D721Med (cell line): ENCODE measurements around the gene SVOPL.

Source experiments
- DNase-seq: peaks from one replicate; pipeline ENCODE4 v3.0.0; 2011; ENCODE audit warnings: low spot score; ENCODE audit not compliant: insufficient read length
- FAIRE-seq: peaks from 2 replicates; lab custom pipeline; 2011; peaks lifted over from hg19 to GRCh38; lab: Jason Lieb, UNC
- TF ChIP-seq, protein P1 (sequence below): IDR thresholded peaks from 2 replicates; pipeline ENCODE4 v1.5.1; 2012; ENCODE audit warnings: mild to moderate bottlenecking, control low read depth; ENCODE audit not compliant: insufficient read depth; ENCODE audit errors: missing control alignments

SVOPL gene

GRCh38 chr7:138625084-138625848 lies 75.9 kb downstream of the SVOPL start:
- no peak for DNase-seq

DNA sequence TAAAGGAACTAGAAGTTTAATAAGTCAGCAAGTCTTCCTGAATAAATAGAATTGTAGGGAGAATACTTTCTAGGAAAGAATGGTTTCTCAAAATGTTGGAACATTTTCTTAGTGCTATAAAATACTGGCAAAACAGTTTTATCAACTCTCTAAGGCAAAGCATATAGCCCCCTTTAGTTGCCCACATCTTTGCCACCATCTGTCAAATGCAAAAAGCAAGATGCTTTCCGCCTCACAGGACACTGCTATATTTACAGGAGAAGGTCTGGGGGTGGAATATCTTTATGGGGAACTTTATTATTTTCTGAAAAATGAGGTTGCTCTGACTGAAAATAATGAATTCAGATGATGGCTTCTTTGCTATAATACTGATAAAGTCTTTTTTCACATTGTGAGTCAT lies 78.3 kb downstream of the SVOPL start:
- DNase-seq, result no peak
- TF ChIP-seq, protein P1, sequence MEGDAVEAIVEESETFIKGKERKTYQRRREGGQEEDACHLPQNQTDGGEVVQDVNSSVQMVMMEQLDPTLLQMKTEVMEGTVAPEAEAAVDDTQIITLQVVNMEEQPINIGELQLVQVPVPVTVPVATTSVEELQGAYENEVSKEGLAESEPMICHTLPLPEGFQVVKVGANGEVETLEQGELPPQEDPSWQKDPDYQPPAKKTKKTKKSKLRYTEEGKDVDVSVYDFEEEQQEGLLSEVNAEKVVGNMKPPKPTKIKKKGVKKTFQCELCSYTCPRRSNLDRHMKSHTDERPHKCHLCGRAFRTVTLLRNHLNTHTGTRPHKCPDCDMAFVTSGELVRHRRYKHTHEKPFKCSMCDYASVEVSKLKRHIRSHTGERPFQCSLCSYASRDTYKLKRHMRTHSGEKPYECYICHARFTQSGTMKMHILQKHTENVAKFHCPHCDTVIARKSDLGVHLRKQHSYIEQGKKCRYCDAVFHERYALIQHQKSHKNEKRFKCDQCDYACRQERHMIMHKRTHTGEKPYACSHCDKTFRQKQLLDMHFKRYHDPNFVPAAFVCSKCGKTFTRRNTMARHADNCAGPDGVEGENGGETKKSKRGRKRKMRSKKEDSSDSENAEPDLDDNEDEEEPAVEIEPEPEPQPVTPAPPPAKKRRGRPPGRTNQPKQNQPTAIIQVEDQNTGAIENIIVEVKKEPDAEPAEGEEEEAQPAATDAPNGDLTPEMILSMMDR, result no peak
- FAIRE-seq, result no peak

More at GRCh38 chr7:138625084-138625848, 75.9 kb downstream of the SVOPL start:
- TF ChIP-seq, protein P1, result no peak
- no peak for FAIRE-seq

- FAIRE-seq, result no peak
- TF ChIP-seq, protein P1, result no peak
Observed at GRCh38 chr7:138618933-138619332, 82.2 kb downstream of the SVOPL start.

DNA sequence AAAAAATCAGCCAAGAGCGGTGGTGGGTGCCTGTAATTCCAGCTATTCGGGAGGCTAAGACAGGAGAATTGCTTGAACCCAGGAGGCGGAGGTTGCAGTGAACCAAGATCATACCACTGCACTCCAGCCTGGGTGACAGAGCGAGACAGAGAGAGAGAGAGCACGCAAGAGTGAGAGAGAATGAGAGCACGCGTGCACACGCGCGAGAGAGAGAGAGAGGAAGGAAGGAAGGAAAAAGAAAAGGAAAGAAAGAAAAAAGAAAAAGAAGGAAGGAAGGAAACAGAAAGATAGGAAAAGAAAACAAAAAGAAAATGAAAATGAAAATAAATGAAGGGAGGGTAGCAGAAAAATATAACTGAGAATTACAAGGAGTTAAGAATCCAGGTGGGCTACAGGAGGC lies 82.7 kb downstream of the SVOPL start:
- TF ChIP-seq, protein P1, result no peak

More at GRCh38 chr7:138618933-138619332, 82.2 kb downstream of the SVOPL start:
- no peak for DNase-seq

GRCh38 chr7:138616085-138616484 lies 85.1 kb downstream of the SVOPL start:
- FAIRE-seq (no peak), DNase-seq (no peak)
- TF ChIP-seq, protein P1, result no peak

More for the DNA sequence above, 82.7 kb downstream of the SVOPL start:
- FAIRE-seq, result no peak
- no peak for DNase-seq

DNA sequence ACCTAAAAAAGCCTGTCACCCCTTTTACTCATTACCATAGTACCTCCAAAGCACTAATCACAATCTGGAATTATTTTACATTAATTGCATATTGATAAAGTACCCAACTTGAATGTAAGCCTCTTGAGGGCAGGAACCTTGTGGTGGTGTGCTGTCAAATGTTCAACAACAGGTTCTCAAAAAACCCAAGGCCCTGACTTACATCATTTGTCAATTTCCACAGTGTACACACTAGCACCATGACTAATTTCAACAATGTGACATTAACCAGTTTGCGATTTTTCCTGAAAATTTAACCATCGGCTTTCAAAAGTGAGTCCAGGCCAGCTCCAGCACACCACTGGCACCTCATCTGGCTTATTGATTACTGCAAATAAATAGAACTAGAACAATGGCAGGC lies 87.5 kb downstream of the SVOPL start:
- no peak for DNase-seq
- TF ChIP-seq, protein P1, result no peak
- FAIRE-seq, result no peak

DNA sequence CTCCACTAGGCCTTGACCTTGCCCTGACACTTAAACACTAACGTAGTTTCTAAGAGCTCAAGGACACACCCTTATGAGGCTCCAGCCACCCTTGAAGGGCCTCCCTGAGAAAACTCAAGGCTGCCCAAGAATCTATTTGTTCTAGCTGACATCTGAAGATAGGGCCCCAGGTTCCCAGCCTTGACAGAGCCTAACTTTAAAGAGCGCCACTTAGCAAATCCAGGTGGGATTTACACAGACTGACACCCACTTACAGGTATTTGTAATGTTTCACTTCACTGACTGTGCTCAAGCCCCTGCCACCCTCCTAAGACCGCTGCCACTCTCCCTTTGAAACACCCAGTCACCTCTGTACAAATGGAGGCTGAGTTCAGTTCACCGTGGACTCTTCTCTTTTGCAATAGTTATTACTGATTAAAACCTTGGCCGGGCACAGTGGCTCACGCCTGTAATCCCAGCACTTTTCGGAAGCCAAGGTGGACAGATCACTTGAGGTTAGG lies 90.4 kb downstream of the SVOPL start:
- TF ChIP-seq, protein P1, result no peak
- no peak for FAIRE-seq
- no peak for DNase-seq
